ENCODE data around the gene MCTP1. TPM values are rescaled to one million over a fixed set of nuclear protein-coding genes. Genes with fewer than 3 reads are reported as not detected.

Gene MCTP1
- total and polyA plus RNA-seq, 4 donors = 8.2 to 54.6 (median 12.3) TPM

- no peak overlapping the region for H3K27ac ChIP-seq (ENCODE audit: low read depth, low read length)
- no peak overlapping the region for H3K4me3 ChIP-seq (ENCODE audit: low read depth, low read length)
- H3K9me3 ChIP-seq (ENCODE audit: control insufficient read depth, insufficient read depth, low read length) = no peaks in the 10 kb centered on the region
- no peak for DNase-seq (ENCODE audit: low read depth in 4 of 6, low spot score in 6 of 6)
- H3K36me3 ChIP-seq (ENCODE audit: control insufficient read depth, insufficient read depth, low read length) = no peaks in the 10 kb centered on the region
- H3K27me3 ChIP-seq (ENCODE audit: control insufficient read depth, insufficient read depth, low read length) = no peaks in the 10 kb centered on the region
- H3K4me1 ChIP-seq (ENCODE audit: control insufficient read depth, insufficient read depth, low read length) = no peaks in the 10 kb centered on the region
Measured at GRCh38 chr5:95256991-95257390, 27.9 kb downstream of the MCTP1 start.

- no peak overlapping the region for H3K4me3 ChIP-seq (ENCODE audit: low read depth, low read length)
- H3K27me3 ChIP-seq (ENCODE audit: control insufficient read depth, insufficient read depth, low read length) = no peaks in the 10 kb centered on the region
- H3K27ac ChIP-seq (ENCODE audit: low read depth, low read length) = no peak overlapping the region
- H3K9me3 ChIP-seq (ENCODE audit: control insufficient read depth, insufficient read depth, low read length) = no peaks in the 10 kb centered on the region
- WGBS (ENCODE audit: insufficient coverage) = no CpG with 5 or more reads among the region's 2 CpGs
- DNase-seq (ENCODE audit: low read depth in 4 of 6, low spot score in 6 of 6) = no peak
- H3K36me3 ChIP-seq (ENCODE audit: control insufficient read depth, insufficient read depth, low read length) = no peaks in the 10 kb centered on the region
- no peaks in the 10 kb centered on the region for H3K4me1 ChIP-seq (ENCODE audit: control insufficient read depth, insufficient read depth, low read length)
Measured at GRCh38 chr5:95256446-95256845, 28.4 kb downstream of the MCTP1 start.

GRCh38 chr5:95252801-95253200 is 32.1 kb downstream of the MCTP1 start:
- Histone ChIP-seq H3K27ac (ENCODE audit: low read depth, low read length) (no peak overlapping the region), H3K4me3 (ENCODE audit: low read depth, low read length) (no peak overlapping the region), H3K27me3 (ENCODE audit: control insufficient read depth, insufficient read depth, low read length) (no peaks in the 10 kb centered on the region), H3K36me3 (ENCODE audit: control insufficient read depth, insufficient read depth, low read length) (no peaks in the 10 kb centered on the region), H3K4me1 (ENCODE audit: control insufficient read depth, insufficient read depth, low read length) (no peaks in the 10 kb centered on the region), H3K9me3 (ENCODE audit: control insufficient read depth, insufficient read depth, low read length) (no peaks in the 10 kb centered on the region)
- no peak for DNase-seq (ENCODE audit: low read depth in 4 of 6, low spot score in 6 of 6)

- H3K4me3 ChIP-seq (ENCODE audit: low read depth, low read length) = no peak overlapping the region
- 100% methylated on average over 1 of the region's 3 CpGs for WGBS (ENCODE audit: insufficient coverage)
- H3K36me3 ChIP-seq (ENCODE audit: control insufficient read depth, insufficient read depth, low read length) = no peaks in the 10 kb centered on the region
- H3K9me3 ChIP-seq (ENCODE audit: control insufficient read depth, insufficient read depth, low read length) = no peaks in the 10 kb centered on the region
- H3K27ac ChIP-seq (ENCODE audit: low read depth, low read length) = no peak overlapping the region
- no peaks in the 10 kb centered on the region for H3K27me3 ChIP-seq (ENCODE audit: control insufficient read depth, insufficient read depth, low read length)
- DNase-seq (ENCODE audit: low read depth in 4 of 6, low spot score in 6 of 6) = no peak
- no peaks in the 10 kb centered on the region for H3K4me1 ChIP-seq (ENCODE audit: control insufficient read depth, insufficient read depth, low read length)
Measured at GRCh38 chr5:95251185-95251584, 33.7 kb downstream of the MCTP1 start.

GRCh38 chr5:95244479-95244878 is 40.4 kb downstream of the MCTP1 start:
- H3K4me3 ChIP-seq (ENCODE audit: low read depth, low read length) = no peak overlapping the region
- no peaks in the 10 kb centered on the region for H3K9me3 ChIP-seq (ENCODE audit: control insufficient read depth, insufficient read depth, low read length)
- H3K27me3 ChIP-seq (ENCODE audit: control insufficient read depth, insufficient read depth, low read length) = no peaks in the 10 kb centered on the region
- no peak for DNase-seq (ENCODE audit: low read depth in 4 of 6, low spot score in 6 of 6)
- 68% methylated on average over 8 of the region's 8 CpGs for WGBS (ENCODE audit: insufficient coverage)
- H3K27ac ChIP-seq (ENCODE audit: low read depth, low read length) = no peak overlapping the region
- H3K36me3 ChIP-seq (ENCODE audit: control insufficient read depth, insufficient read depth, low read length) = no peaks in the 10 kb centered on the region
- no peaks in the 10 kb centered on the region for H3K4me1 ChIP-seq (ENCODE audit: control insufficient read depth, insufficient read depth, low read length)

GRCh38 chr5:95241635-95242034 is 43.3 kb downstream of the MCTP1 start:
- H3K4me3 ChIP-seq (ENCODE audit: low read depth, low read length) = no peak overlapping the region
- no peaks in the 10 kb centered on the region for H3K9me3 ChIP-seq (ENCODE audit: control insufficient read depth, insufficient read depth, low read length)
- no peak for DNase-seq (ENCODE audit: low read depth in 4 of 6, low spot score in 6 of 6)
- no peaks in the 10 kb centered on the region for H3K27me3 ChIP-seq (ENCODE audit: control insufficient read depth, insufficient read depth, low read length)
- no peaks in the 10 kb centered on the region for H3K36me3 ChIP-seq (ENCODE audit: control insufficient read depth, insufficient read depth, low read length)
- WGBS (ENCODE audit: insufficient coverage) = no CpG with 5 or more reads among the region's 3 CpGs
- no peaks in the 10 kb centered on the region for H3K4me1 ChIP-seq (ENCODE audit: control insufficient read depth, insufficient read depth, low read length)
- no peak overlapping the region for H3K27ac ChIP-seq (ENCODE audit: low read depth, low read length)

GRCh38 chr5:95241161-95241560 is 43.7 kb downstream of the MCTP1 start:
- DNase-seq (ENCODE audit: low read depth in 4 of 6, low spot score in 6 of 6) = no peak
- H3K4me1 ChIP-seq (ENCODE audit: control insufficient read depth, insufficient read depth, low read length) = no peaks in the 10 kb centered on the region
- no peaks in the 10 kb centered on the region for H3K36me3 ChIP-seq (ENCODE audit: control insufficient read depth, insufficient read depth, low read length)
- H3K4me3 ChIP-seq (ENCODE audit: low read depth, low read length) = no peak overlapping the region
- no peaks in the 10 kb centered on the region for H3K9me3 ChIP-seq (ENCODE audit: control insufficient read depth, insufficient read depth, low read length)
- H3K27me3 ChIP-seq (ENCODE audit: control insufficient read depth, insufficient read depth, low read length) = no peaks in the 10 kb centered on the region
- no peak overlapping the region for H3K27ac ChIP-seq (ENCODE audit: low read depth, low read length)

GRCh38 chr5:95238560-95239325 is 46.2 kb downstream of the MCTP1 start:
- H3K36me3 ChIP-seq (ENCODE audit: control insufficient read depth, insufficient read depth, low read length) = no peaks in the 10 kb centered on the region
- WGBS (ENCODE audit: insufficient coverage) = 59% methylated on average over 5 of the region's 10 CpGs
- no peak overlapping the region for H3K4me3 ChIP-seq (ENCODE audit: low read depth, low read length)
- no peaks in the 10 kb centered on the region for H3K27me3 ChIP-seq (ENCODE audit: control insufficient read depth, insufficient read depth, low read length)
- H3K4me1 ChIP-seq (ENCODE audit: control insufficient read depth, insufficient read depth, low read length) = no peaks in the 10 kb centered on the region
- no peak overlapping the region for H3K27ac ChIP-seq (ENCODE audit: low read depth, low read length)
- H3K9me3 ChIP-seq (ENCODE audit: control insufficient read depth, insufficient read depth, low read length) = no peaks in the 10 kb centered on the region
- DNase-seq (ENCODE audit: low read depth in 4 of 6, low spot score in 6 of 6) = peak in 5 of 6 donors; percentile 13 to 79 (median 19)

- no peak for DNase-seq (ENCODE audit: low read depth in 4 of 6, low spot score in 6 of 6)
- H3K9me3 ChIP-seq (ENCODE audit: control insufficient read depth, insufficient read depth, low read length) = no peaks in the 10 kb centered on the region
- WGBS (ENCODE audit: insufficient coverage) = 83% methylated on average over 5 of the region's 5 CpGs
- H3K27ac ChIP-seq (ENCODE audit: low read depth, low read length) = no peak overlapping the region
- no peaks in the 10 kb centered on the region for H3K4me1 ChIP-seq (ENCODE audit: control insufficient read depth, insufficient read depth, low read length)
- no peaks in the 10 kb centered on the region for H3K27me3 ChIP-seq (ENCODE audit: control insufficient read depth, insufficient read depth, low read length)
- no peak overlapping the region for H3K4me3 ChIP-seq (ENCODE audit: low read depth, low read length)
- no peaks in the 10 kb centered on the region for H3K36me3 ChIP-seq (ENCODE audit: control insufficient read depth, insufficient read depth, low read length)
Measured at GRCh38 chr5:95237324-95237723, 47.6 kb downstream of the MCTP1 start.

GRCh38 chr5:95235439-95235982 is 49.4 kb downstream of the MCTP1 start:
- DNase-seq (ENCODE audit: low read depth in 4 of 6, low spot score in 6 of 6) = no peak
- Histone ChIP-seq H3K27me3 (ENCODE audit: control insufficient read depth, insufficient read depth, low read length) (no peaks in the 10 kb centered on the region), H3K27ac (ENCODE audit: low read depth, low read length) (no peak overlapping the region), H3K4me1 (ENCODE audit: control insufficient read depth, insufficient read depth, low read length) (no peaks in the 10 kb centered on the region), H3K36me3 (ENCODE audit: control insufficient read depth, insufficient read depth, low read length) (no peaks in the 10 kb centered on the region), H3K9me3 (ENCODE audit: control insufficient read depth, insufficient read depth, low read length) (no peaks in the 10 kb centered on the region), H3K4me3 (ENCODE audit: low read depth, low read length) (no peak overlapping the region)
- no CpG with 5 or more reads among the region's 1 CpG for WGBS (ENCODE audit: insufficient coverage)

Data from spinal cord (tissue), 10 donors.